DMS153 (cell line): ENCODE results near the gene ST3GAL4.
"Not testable (repeated sequence)": the region's sequence is repeated elsewhere in the genome, so short reads cannot be mapped to it uniquely, and the experiment has no call there.

Experiments used
- DNase-seq: peaks from one replicate; lab custom pipeline; 2025; lab: John Stamatoyannopoulos, UW

ST3GAL4 gene

GRCh38 chr11:126365508-126365907 is 10.0 kb downstream of the ST3GAL4 start:
- DNase-seq: not testable (repeated sequence)

- no peak for DNase-seq
These were observed 10.8 kb downstream of the ST3GAL4 start for GRCh38 chr11:126366064-126366822.

DNA sequence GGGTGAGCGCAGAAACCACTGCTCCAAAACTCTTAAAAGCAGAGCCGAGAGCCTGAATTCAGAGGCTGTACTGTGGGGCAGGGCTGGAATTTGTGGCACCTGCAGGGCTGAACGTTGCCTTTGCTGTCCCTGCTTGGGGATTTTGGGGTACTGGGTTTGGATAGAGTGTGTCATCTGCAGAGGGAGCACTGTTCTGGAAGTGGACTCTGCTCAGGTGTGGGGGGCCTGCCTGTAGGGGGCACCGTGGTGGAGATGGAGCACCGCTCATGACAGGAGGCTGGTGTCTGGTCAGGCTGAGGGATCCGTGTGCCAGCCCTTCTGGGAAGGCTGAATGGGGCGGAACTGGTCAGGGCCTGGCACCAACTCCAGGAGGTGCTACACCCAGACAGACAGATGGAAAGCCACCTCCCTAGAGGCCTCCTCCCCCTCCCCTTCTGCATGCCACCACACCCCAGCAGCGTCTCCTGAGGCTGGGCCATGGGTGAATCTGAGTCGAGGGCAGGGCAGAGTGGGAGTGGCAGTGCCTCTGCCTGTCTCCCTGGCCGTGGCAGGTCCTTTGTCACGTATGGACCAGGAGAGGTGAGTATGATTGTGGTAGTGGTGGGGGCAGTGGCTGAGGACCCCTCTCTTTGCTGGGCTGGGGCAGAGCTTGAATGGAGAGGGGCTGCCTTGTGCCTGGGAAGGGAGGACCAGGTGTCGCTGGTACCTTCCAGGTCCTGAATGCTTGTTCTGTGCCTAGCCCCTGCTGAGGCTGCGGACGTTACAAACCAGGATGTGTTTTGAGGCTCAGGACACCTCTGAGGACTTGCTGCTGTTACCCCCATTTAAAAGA is 11.6 kb downstream of the ST3GAL4 start:
- DNase-seq: not testable (repeated sequence)

- DNase-seq: not testable (repeated sequence)
These were observed 12.3 kb downstream of the ST3GAL4 start for GRCh38 chr11:126367806-126368205.

DNA sequence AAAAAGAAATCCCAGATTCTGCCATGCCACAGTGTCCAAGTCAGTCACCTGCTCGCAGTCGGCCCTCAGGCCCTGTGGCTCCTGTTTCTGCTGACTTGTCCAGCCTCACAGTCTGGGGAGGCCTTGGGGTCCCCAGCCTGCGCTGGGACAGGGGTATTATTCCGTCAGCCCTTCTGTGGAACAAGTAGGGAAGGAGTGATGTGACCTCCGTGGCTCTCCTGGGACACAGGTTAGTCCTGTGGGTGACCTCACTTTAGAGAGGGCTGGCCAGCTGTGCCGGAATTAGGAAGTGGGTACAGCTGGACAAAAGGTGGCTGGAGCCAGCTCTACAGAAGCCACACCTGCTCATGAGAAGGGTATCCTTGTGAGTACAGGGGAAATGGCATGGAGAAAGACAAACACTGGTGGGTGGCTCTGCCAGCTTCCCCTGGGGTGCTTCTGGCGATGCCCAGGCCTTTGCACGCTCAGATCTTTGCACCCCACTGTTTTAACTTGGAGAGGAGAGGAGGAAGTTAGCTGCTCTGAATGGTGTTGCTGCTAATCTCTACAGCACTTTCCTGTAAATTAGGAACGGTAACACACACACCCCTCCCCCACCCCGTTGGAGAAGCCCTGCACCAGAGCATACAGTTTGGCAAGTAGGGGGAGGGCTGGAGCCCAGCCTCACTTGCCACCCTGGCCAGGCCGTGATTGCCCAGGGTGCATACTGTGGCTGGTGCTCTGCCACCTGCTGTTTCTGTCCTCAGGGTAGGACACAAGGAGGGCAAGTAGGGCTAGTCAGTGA is 13.0 kb downstream of the ST3GAL4 start:
- DNase-seq: not testable (repeated sequence)

- no peak for DNase-seq
These were observed 14.5 kb downstream of the ST3GAL4 start for GRCh38 chr11:126370016-126370415.

- no peak for DNase-seq
These were observed 16.1 kb downstream of the ST3GAL4 start for GRCh38 chr11:126371595-126371994.

DNA sequence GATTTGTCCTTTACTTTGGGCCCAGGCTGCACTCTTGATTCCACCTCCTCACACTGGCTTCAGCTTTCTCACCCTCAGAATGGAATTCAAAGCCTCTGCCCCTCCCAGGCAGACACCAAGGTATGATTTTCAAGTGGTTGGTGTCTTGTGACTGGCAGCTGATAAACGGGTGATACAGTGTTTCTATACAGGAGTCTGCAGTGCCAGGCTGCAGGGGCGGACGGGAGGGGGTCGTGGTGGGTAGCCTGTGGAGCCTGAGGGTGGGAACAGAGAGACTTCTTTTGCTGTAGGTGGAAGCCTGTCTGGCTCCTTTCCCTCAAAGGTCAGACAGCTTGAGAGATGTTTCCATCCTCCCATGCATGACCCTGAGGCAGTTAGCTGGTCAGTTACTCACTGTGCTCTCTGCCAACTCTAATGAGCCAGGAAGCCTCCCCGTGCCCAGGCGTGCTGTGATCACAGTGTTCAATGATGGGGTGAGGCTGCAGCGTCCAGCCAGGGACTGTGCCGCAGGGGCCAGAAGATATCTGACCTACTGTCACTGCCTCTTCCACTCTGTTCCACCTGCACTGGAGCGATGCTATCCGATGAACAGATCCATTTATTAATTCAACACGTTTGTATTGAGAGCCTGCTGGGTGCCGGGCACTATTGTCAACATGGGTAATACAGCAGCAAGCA is 18.0 kb downstream of the ST3GAL4 start:
- not testable (repeated sequence) for DNase-seq

GRCh38 chr11:126374562-126375300 is 19.2 kb downstream of the ST3GAL4 start:
- not testable (repeated sequence) for DNase-seq

- no peak for DNase-seq
These were observed 20.2 kb downstream of the ST3GAL4 start for GRCh38 chr11:126375726-126376125.

GRCh38 chr11:126378763-126379162 is 23.3 kb downstream of the ST3GAL4 start:
- no peak for DNase-seq

GRCh38 chr11:126380909-126381308 is 25.4 kb downstream of the ST3GAL4 start:
- DNase-seq: no peak

- not testable (repeated sequence) for DNase-seq
These were observed 26.5 kb downstream of the ST3GAL4 start for GRCh38 chr11:126381960-126382359.

GRCh38 chr11:126382641-126383040 is 27.2 kb downstream of the ST3GAL4 start:
- not testable (repeated sequence) for DNase-seq

- no peak for DNase-seq
These were observed 28.2 kb downstream of the ST3GAL4 start for GRCh38 chr11:126383339-126384335.

DNA sequence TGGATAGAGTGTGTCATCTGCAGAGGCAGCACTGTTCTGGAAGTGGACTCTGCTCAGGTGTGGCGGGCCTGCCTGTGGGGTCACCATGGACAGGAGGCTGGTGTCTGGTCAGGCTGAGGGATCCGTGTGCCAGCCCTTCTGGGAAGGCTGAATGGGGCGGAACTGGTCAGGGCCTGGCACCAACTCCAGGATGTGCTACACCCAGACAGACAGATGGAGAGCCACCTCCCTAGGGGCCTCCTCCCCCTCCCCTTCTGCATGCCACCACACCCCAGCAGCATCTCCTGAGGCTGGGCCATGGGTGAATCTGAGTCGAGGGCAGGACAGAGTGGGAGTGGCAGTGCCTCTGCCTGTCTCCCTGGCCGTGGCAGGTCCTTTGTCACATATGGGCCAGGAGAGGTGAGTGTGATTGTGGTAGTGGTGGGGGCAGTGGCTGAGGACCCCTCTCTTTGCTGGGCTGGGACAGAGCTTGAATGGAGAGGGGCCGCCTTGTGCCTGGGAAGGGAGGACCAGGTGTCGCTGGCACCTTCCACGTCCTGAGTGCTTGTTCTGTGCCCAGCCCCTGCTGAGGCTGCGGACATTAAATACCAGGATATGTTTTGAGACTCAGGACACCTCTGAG is 29.1 kb downstream of the ST3GAL4 start:
- no peak for DNase-seq

- DNase-seq: no peak
These were observed 30.7 kb downstream of the ST3GAL4 start for GRCh38 chr11:126385991-126386728.

- peak; percentile 86 for DNase-seq
These were observed 31.2 kb downstream of the ST3GAL4 start for GRCh38 chr11:126386729-126387071.

GRCh38 chr11:126387857-126388256 is 32.4 kb downstream of the ST3GAL4 start:
- DNase-seq: no peak
